CD14-positive monocyte (primary cell): ENCODE data around the gene ARHGAP15. TPM values are rescaled to one million over a fixed set of nuclear protein-coding genes. Genes with fewer than 3 reads are reported as not detected.
A peak's percentile ranks its signal among the peaks of the same experiment; 100 is the strongest.

Experiments used
- DNase-seq, 3 donors: peaks; one replicate each; pipeline ENCODE4 v3.0.0-alpha.2; 2011 to 2022
- H2AFZ ChIP-seq: 2 replicates; pipeline ENCODE4 v1.6.0; 2012; ENCODE audit warnings: mild to moderate bottlenecking, low read depth, low read length, inconsistent platforms; ENCODE audit not compliant: insufficient read depth, poor library complexity, severe bottlenecking
- H3K27ac ChIP-seq, 2 donors: 1 replicate in 1 of 2; 2 replicates in 1 of 2; pipeline ENCODE4 v1.5.1; 2012 to 2013; ENCODE audit warnings: low read length in 2 of 2, control low read depth in 1 of 2, inconsistent platforms in 1 of 2, low read depth in 1 of 2, mild to moderate bottlenecking in 1 of 2
- H3K27me3 ChIP-seq, 2 donors: one replicate each; pipeline versions ENCODE4 v1.6.0 to v1.6.1; 2011 to 2013; ENCODE audit warnings: low read length in 2 of 2; ENCODE audit not compliant: control insufficient read depth in 2 of 2, insufficient read depth in 2 of 2
- H3K36me3 ChIP-seq, 2 donors: replicated peaks in 1 of 2; 1 replicate in 1 of 2; 2 replicates in 1 of 2; pipeline versions ENCODE4 v1.5.1 to v1.6.1; 2012 to 2013; ENCODE audit warnings: low read length in 2 of 2, control low read depth in 1 of 2, inconsistent platforms in 1 of 2, mild to moderate bottlenecking in 1 of 2; ENCODE audit not compliant: insufficient read depth in 2 of 2, control insufficient read depth in 1 of 2
- H3K4me1 ChIP-seq, 2 donors: 1 replicate in 1 of 2; 2 replicates in 1 of 2; pipeline versions ENCODE4 v1.5.1 to v1.6.1; 2012 to 2013; ENCODE audit warnings: low read length in 2 of 2, control low read depth in 1 of 2, inconsistent platforms in 1 of 2, mild to moderate bottlenecking in 1 of 2, moderate library complexity in 1 of 2; ENCODE audit not compliant: insufficient read depth in 2 of 2, control insufficient read depth in 1 of 2
- H3K4me2 ChIP-seq: replicated peaks from 2 replicates; pipeline ENCODE3; 2012; ENCODE audit warnings: low read length, moderate library complexity, mild to moderate bottlenecking; ENCODE audit not compliant: poor library complexity, severe bottlenecking; ENCODE audit errors: extremely low read depth
- H3K4me3 ChIP-seq, 3 experiments: fragments of 200-600 bp in 1 of 3; sonication (generic) in 1 of 3; replicated peaks in 1 of 3; 1 replicate in 2 of 3; 2 replicates in 1 of 3; pipeline ENCODE4 v1.5.1; 2011 to 2013; ENCODE audit warnings: low read length in 3 of 3, mild to moderate bottlenecking in 3 of 3, control low read depth in 2 of 3, low read depth in 2 of 3, inconsistent platforms in 1 of 3, moderate library complexity in 1 of 3
- H3K79me2 ChIP-seq: 2 replicates; pipeline ENCODE4 v1.6.0; 2012; ENCODE audit warnings: mild to moderate bottlenecking, control low read depth, inconsistent platforms, low read length, moderate library complexity; ENCODE audit not compliant: insufficient read depth
- H3K9ac ChIP-seq: 2 replicates; pipeline ENCODE4 v1.6.0; 2017; ENCODE audit warnings: low read length, mild to moderate bottlenecking; ENCODE audit not compliant: insufficient read depth, poor library complexity, severe bottlenecking
- H3K9me3 ChIP-seq, 2 donors: replicated peaks in 1 of 2; 1 replicate in 1 of 2; 2 replicates in 1 of 2; pipeline versions ENCODE4 v1.5.1 to v1.6.1; 2012 to 2013; ENCODE audit warnings: low read length in 2 of 2, control low read depth in 1 of 2; ENCODE audit not compliant: control insufficient read depth in 1 of 2, insufficient read depth in 1 of 2
- H4K20me1 ChIP-seq: 2 replicates; pipeline ENCODE4 v1.6.0; 2012; ENCODE audit warnings: mild to moderate bottlenecking, low read length, control low read depth, moderate library complexity; ENCODE audit not compliant: insufficient read depth
- H3K27ac Mint-ChIP-seq, 7 donors: one replicate each; pipeline ENCODE4 v1.8.0; 2020; ENCODE audit warnings: mild to moderate bottlenecking in 7 of 7, mixed read lengths in 7 of 7, moderate library complexity in 6 of 7, inconsistent platforms in 2 of 7
- H3K27me3 Mint-ChIP-seq, 3 donors: one replicate each; pipeline ENCODE4 v1.8.0; 2021 to 2022; ENCODE audit warnings: low read depth in 3 of 3, mild to moderate bottlenecking in 3 of 3, mixed read lengths in 3 of 3, moderate library complexity in 3 of 3, inconsistent platforms in 1 of 3
- H3K36me3 Mint-ChIP-seq, 2 donors: one replicate each; pipeline ENCODE4 v1.8.0; 2020; ENCODE audit warnings: mixed read lengths in 2 of 2, inconsistent platforms in 1 of 2, mild to moderate bottlenecking in 1 of 2
- H3K4me1 Mint-ChIP-seq: one replicate; pipeline ENCODE4 v1.8.0; 2020; ENCODE audit warnings: mild to moderate bottlenecking, mixed read lengths
- H3K4me3 Mint-ChIP-seq, 2 donors: one replicate each; pipeline ENCODE4 v1.8.0; 2020; ENCODE audit warnings: mild to moderate bottlenecking in 2 of 2, mixed read lengths in 2 of 2, moderate library complexity in 1 of 2
- H3K9me3 Mint-ChIP-seq, 7 donors: one replicate each; pipeline ENCODE4 v1.8.0; 2020 to 2022; ENCODE audit warnings: mixed read lengths in 7 of 7, mild to moderate bottlenecking in 6 of 7, moderate library complexity in 6 of 7, inconsistent platforms in 2 of 7
- CTCF ChIP-seq: fragments of 200-600 bp; IDR thresholded peaks from one replicate; pipeline ENCODE4 v1.8.0; 2022; ENCODE audit warnings: antibody characterized with exemption, mild to moderate bottlenecking
- WGBS: methylation state at CpG from one replicate; pipeline ENCODE4 v1.1.5; 2013; ENCODE audit warnings: missing lambda C conversion rate; ENCODE audit not compliant: insufficient coverage; 5-methylcytosine and 5-hydroxymethylcytosine counted together
- intact Hi-C, 2 donors: fragments of 100-400 bp; cut with micrococcal nuclease; formaldehyde crosslinking; loops; one replicate each; pipeline versions ENCODE4 v1.15.0 to v1.15.1; 2023
- polyA plus RNA-seq, 3 donors: library from polyadenylated mRNA; depleted of rRNA in 1 of 3; unstranded in 2 of 3; stranded (reverse) in 1 of 3; fragments of 300-500 nt in 2 of 3; fragments of >200 nt in 1 of 3; fragmentation: Illumina TruSeq in 2 of 3; gene quantifications; 1 replicate in 2 of 3; 2 replicates in 1 of 3; pipeline ENCODE4 v1.2.3, GENCODE V29; 2012 to 2021

The ARHGAP15 gene
- polyA plus RNA-seq, 3 donors: 35.4 to 50.9 (median 50.7) TPM

DNA sequence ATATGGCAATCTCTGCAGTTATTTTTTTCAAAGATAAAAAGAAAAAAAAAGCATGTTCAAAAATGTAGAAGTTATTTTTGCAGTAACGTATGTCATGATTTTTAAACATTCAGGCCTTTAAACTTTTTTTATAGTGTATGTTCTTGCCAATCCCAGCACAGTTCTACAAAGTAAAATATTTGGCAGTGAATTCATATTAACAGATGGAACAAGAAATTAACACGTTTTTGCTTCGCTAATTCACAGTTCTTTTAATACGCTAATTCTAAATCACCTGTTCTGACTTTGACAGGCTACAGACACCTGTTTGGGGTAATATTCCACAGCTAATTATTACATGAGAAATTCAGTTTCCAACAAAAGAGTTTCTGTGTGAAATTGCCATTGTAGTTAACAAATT, 183.2 kb downstream of the ARHGAP15 start:
- H3K27ac Mint-ChIP-seq: no peak overlapping the region

GRCh38 chr2:143313861-143314260, 184.6 kb downstream of the ARHGAP15 start:
- peak overlapping the region in 3 of 7 donors; percentile 31 to 48 (median 43) for H3K27ac Mint-ChIP-seq
- peaks cover 7 to 22% of the 10 kb centered on the region in 2 donors for H3K36me3 Mint-ChIP-seq
- H4K20me1 ChIP-seq: no peaks in the 10 kb centered on the region
- no peak overlapping the region for H3K4me3 Mint-ChIP-seq
- H3K27me3 Mint-ChIP-seq: no peaks in the 10 kb centered on the region
- WGBS: no CpG with 5 or more reads among the region's 2 CpGs
- H3K9me3 Mint-ChIP-seq: no peaks in the 10 kb centered on the region
- TF ChIP-seq CTCF: no peak
- no peak overlapping the region for H3K9ac ChIP-seq
- no peak overlapping the region for H3K4me3 ChIP-seq
- peaks cover 0 to 10% of the 10 kb centered on the region in 2 donors for H3K36me3 ChIP-seq
- H3K4me1 Mint-ChIP-seq: peaks cover 2% of the 10 kb centered on the region
- no peak overlapping the region for H3K27ac ChIP-seq
- no peaks in the 10 kb centered on the region for H3K27me3 ChIP-seq
- H3K79me2 ChIP-seq: no peaks in the 10 kb centered on the region
- H2AFZ ChIP-seq: no peak overlapping the region
- no peak overlapping the region for H3K4me2 ChIP-seq
- DNase-seq: no peak
- intact Hi-C loops: no loop called here
- no peaks in the 10 kb centered on the region for H3K9me3 ChIP-seq
- no peaks in the 10 kb centered on the region for H3K4me1 ChIP-seq

More for the DNA sequence above, 183.2 kb downstream of the ARHGAP15 start:
- Histone ChIP-seq H3K79me2 (no peaks in the 10 kb centered on the region), H2AFZ (no peak overlapping the region), H3K27me3 (no peaks in the 10 kb centered on the region), H3K27ac (no peak overlapping the region), H3K4me1 (no peaks in the 10 kb centered on the region), H3K36me3 (no peaks in the 10 kb centered on the region), H3K4me2 (no peak overlapping the region), H3K9me3 (no peaks in the 10 kb centered on the region), H3K9ac (no peak overlapping the region), H4K20me1 (no peaks in the 10 kb centered on the region), H3K4me3 (no peak overlapping the region)
- WGBS: no CpG with 5 or more reads among the region's 4 CpGs
- peaks cover 2 to 8% of the 10 kb centered on the region in 2 donors for H3K36me3 Mint-ChIP-seq
- no peak for DNase-seq
- intact Hi-C loops: no loop called here
- H3K27me3 Mint-ChIP-seq: no peaks in the 10 kb centered on the region
- TF ChIP-seq CTCF: no peak
- peaks cover 2% of the 10 kb centered on the region for H3K4me1 Mint-ChIP-seq
- no peak overlapping the region for H3K4me3 Mint-ChIP-seq
- no peaks in the 10 kb centered on the region for H3K9me3 Mint-ChIP-seq
